Activated CD4-positive, alpha-beta T cell treated with anti-CD3 and anti-CD28 coated beads for 48 hours (primary cell): ENCODE results near the gene B2M.
"Not testable (repeated sequence)": the region's sequence is repeated elsewhere in the genome, so short reads cannot be mapped to it uniquely, and the experiment has no call there.

ENCODE experiments used
- DNase-seq: peaks from one replicate; pipeline ENCODE4 v3.0.0-alpha.2; 2020

Gene B2M

GRCh38 chr15:44726568-44727484 lies 15.5 kb downstream of the B2M start:
- peak; percentile 75 for DNase-seq

- no peak for DNase-seq
Measured at GRCh38 chr15:44727485-44728231, 16.3 kb downstream of the B2M start.

GRCh38 chr15:44728232-44728575 lies 16.9 kb downstream of the B2M start:
- DNase-seq = not testable (repeated sequence)

- DNase-seq = peak; percentile 96
Measured at GRCh38 chr15:44728576-44729407, 17.5 kb downstream of the B2M start.

- DNase-seq = peak; percentile 57
Measured at GRCh38 chr15:44729408-44730127, 18.3 kb downstream of the B2M start.

GRCh38 chr15:44734839-44735481 lies 23.6 kb downstream of the B2M start:
- no peak for DNase-seq

- DNase-seq = peak; percentile 73
Measured at GRCh38 chr15:44735482-44736180, 24.3 kb downstream of the B2M start.

- no peak for DNase-seq
Measured at GRCh38 chr15:44736181-44736765, 25.0 kb downstream of the B2M start, which contains the start of gene TRIM69. Gene TRIM69 (plus strand): TSS chr15:44736528. CDS start chr15:44736705, 177 bp downstream.

- no peak for DNase-seq
Measured at GRCh38 chr15:44738340-44738984, 27.1 kb downstream of the B2M start.

GRCh38 chr15:44739222-44739847 lies 28.0 kb downstream of the B2M start:
- not testable (repeated sequence) for DNase-seq

- not testable (repeated sequence) for DNase-seq
Measured at GRCh38 chr15:44743454-44743853, 32.1 kb downstream of the B2M start.

- no peak for DNase-seq
Measured at GRCh38 chr15:44753345-44753744, 42.0 kb downstream of the B2M start.

- no peak for DNase-seq
Measured at GRCh38 chr15:44763187-44763586, 51.9 kb downstream of the B2M start.

- no peak for DNase-seq
Measured at GRCh38 chr15:44763848-44764247, 52.5 kb downstream of the B2M start.

GRCh38 chr15:44765036-44765435 lies 53.7 kb downstream of the B2M start:
- DNase-seq = no peak
